ENCODE results near the gene NOTCH3. TPM values are rescaled to one million over a fixed set of nuclear protein-coding genes. Genes with fewer than 3 reads are reported as not detected.

The NOTCH3 gene
- total RNA-seq, 1 experiment from 2014 or later, result 3.7 TPM

DNA sequence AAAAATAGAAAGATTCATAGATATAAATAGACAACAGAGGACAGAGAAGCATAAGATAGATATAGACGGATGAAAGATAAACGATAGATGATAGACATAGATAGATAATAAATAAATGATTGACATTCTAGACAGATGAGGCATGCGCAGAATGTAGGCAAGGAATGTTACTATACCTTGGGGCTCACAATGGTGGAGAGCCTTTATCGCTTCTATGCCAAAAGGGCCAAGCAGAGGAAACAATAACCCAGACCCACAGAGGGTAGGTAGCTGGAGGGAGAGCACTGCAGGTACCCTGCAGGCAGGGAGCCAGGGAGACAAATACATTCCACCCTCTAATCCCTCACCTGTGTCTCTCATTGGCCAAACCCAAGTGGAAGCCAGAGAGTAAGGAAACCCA, 44.4 kb downstream of the NOTCH3 start:
- Mint-ChIP-seq H3K36me3 (ENCODE audit: insufficient read depth, unreplicated experiment) (no peaks in the 10 kb centered on the region), H3K27ac (ENCODE audit: low read depth, unreplicated experiment) (no peak overlapping the region), H3K4me1 (ENCODE audit: insufficient read depth, unreplicated experiment) (no peaks in the 10 kb centered on the region), H3K9me3 (ENCODE audit: unreplicated experiment) (peaks cover 16% of the 10 kb centered on the region), H3K4me3 (ENCODE audit: unreplicated experiment) (no peak overlapping the region), H3K27me3 (ENCODE audit: insufficient read depth, unreplicated experiment) (peaks cover 13% of the 10 kb centered on the region)
- TF ChIP-seq, protein P1, sequence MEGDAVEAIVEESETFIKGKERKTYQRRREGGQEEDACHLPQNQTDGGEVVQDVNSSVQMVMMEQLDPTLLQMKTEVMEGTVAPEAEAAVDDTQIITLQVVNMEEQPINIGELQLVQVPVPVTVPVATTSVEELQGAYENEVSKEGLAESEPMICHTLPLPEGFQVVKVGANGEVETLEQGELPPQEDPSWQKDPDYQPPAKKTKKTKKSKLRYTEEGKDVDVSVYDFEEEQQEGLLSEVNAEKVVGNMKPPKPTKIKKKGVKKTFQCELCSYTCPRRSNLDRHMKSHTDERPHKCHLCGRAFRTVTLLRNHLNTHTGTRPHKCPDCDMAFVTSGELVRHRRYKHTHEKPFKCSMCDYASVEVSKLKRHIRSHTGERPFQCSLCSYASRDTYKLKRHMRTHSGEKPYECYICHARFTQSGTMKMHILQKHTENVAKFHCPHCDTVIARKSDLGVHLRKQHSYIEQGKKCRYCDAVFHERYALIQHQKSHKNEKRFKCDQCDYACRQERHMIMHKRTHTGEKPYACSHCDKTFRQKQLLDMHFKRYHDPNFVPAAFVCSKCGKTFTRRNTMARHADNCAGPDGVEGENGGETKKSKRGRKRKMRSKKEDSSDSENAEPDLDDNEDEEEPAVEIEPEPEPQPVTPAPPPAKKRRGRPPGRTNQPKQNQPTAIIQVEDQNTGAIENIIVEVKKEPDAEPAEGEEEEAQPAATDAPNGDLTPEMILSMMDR (IDR thresholded peaks at IDR 0.05; ENCODE audit: unreplicated experiment), result no peak
- POLR2A ChIA-PET, result no interaction called here
- intact Hi-C loops (cut with micrococcal nuclease), result no loop called here
- CTCF ChIA-PET, result interaction anchor here (1.5 kb wide), 1 partner anchor 64 kb away, joined by 5 read pairs; no protein-coding TSS in a partner anchor
- no peak for DNase-seq (ENCODE audit: unreplicated experiment)
- no TSS peak for BruUV-seq (replicated peaks)

DNA sequence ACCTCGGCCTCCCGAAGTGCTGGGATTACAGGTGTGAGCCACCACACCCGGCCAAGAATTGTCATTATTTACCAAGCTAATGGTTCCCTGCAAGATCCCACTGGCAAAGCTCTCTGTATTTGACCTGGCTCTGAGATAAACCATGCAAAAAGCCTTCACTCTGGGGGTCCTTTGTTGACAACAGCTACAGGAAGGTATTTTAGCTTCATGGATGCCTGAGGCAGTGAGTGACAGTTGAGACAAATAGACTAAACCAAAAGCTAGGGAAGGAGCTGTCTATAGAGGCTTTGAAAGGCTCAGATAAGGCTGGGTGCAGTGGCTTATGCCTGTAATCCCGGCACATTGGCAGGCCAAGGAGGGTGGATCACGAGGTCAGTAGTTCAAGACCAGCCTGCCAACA, 45.5 kb downstream of the NOTCH3 start:
- no TSS peak for BruUV-seq (replicated peaks)
- H3K9me3 Mint-ChIP-seq (ENCODE audit: unreplicated experiment), result peaks cover 16% of the 10 kb centered on the region
- ChIA-PET POLR2A (interaction anchor here (0.6 kb wide), 1 partner anchor 472 kb away, joined by 3 read pairs; no protein-coding TSS in a partner anchor), CTCF (interaction anchor here (1.2 to 3.6 kb wide), 2 partner anchors 10 to 63 kb away, joined by 3 to 22 read pairs; no protein-coding TSS in a partner anchor)
- peaks cover 13% of the 10 kb centered on the region for H3K27me3 Mint-ChIP-seq (ENCODE audit: insufficient read depth, unreplicated experiment)
- DNase-seq (ENCODE audit: unreplicated experiment), result no peak
- H3K4me1 Mint-ChIP-seq (ENCODE audit: insufficient read depth, unreplicated experiment), result peaks cover 2% of the 10 kb centered on the region
- no peaks in the 10 kb centered on the region for H3K36me3 Mint-ChIP-seq (ENCODE audit: insufficient read depth, unreplicated experiment)
- no peak overlapping the region for H3K27ac Mint-ChIP-seq (ENCODE audit: low read depth, unreplicated experiment)
- intact Hi-C loops (cut with micrococcal nuclease), result no loop called here
- H3K4me3 Mint-ChIP-seq (ENCODE audit: unreplicated experiment), result no peak overlapping the region
- TF ChIP-seq, protein P1 (IDR thresholded peaks at IDR 0.05; ENCODE audit: unreplicated experiment), result no peak

GRCh38 chr19:15154002-15154612, 46.7 kb downstream of the NOTCH3 start:
- Mint-ChIP-seq H3K36me3 (ENCODE audit: insufficient read depth, unreplicated experiment) (no peaks in the 10 kb centered on the region), H3K27me3 (ENCODE audit: insufficient read depth, unreplicated experiment) (peaks cover 24% of the 10 kb centered on the region), H3K9me3 (ENCODE audit: unreplicated experiment) (peaks cover 16% of the 10 kb centered on the region), H3K4me3 (ENCODE audit: unreplicated experiment) (no peak overlapping the region), H3K27ac (ENCODE audit: low read depth, unreplicated experiment) (no peak overlapping the region), H3K4me1 (ENCODE audit: insufficient read depth, unreplicated experiment) (peaks cover 6% of the 10 kb centered on the region)
- no TSS peak for BruUV-seq (replicated peaks)
- TF ChIP-seq, protein P1 (IDR thresholded peaks at IDR 0.05; ENCODE audit: unreplicated experiment), result peak; percentile 45
- CTCF ChIA-PET, result interaction anchor here (0.5 to 3.6 kb wide), 10 partner anchors 9 to 471 kb away, joined by 3 to 22 read pairs (median 4); no protein-coding TSS in a partner anchor
- intact Hi-C loops (cut with micrococcal nuclease), result loop anchor here (5.0 kb wide), 1 partner anchor 403 kb away; no protein-coding TSS in a partner anchor
- POLR2A ChIA-PET, result no interaction called here
- DNase-seq (ENCODE audit: unreplicated experiment), result peak; percentile 58

DNA sequence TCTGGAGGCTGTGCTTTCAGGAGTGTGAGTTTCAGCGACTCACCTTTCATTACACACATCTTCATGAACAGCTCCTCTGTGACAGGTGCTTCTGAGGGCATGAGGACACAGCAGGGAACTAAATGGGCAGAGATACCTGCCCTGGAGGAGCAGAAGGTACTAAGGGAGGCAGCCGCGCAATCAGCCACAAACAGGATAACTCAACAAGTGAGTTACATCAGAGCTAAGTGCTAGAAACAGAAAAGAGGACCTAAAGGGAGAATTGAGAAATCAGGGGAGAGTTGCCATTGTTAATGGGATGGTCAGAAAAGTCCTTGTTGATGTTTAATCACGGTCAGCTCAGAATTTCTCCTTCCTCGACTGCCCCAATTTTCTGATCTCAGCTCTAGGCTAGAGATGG, 51.1 kb downstream of the NOTCH3 start:
- no peak for DNase-seq (ENCODE audit: unreplicated experiment)
- H3K27ac Mint-ChIP-seq (ENCODE audit: low read depth, unreplicated experiment), result no peak overlapping the region
- CTCF ChIA-PET, result interaction anchor here (0.6 to 3.5 kb wide), 20 partner anchors 9 to 902 kb away, joined by 3 to 38 read pairs (median 4); no protein-coding TSS in a partner anchor
- peaks cover 24% of the 10 kb centered on the region for H3K27me3 Mint-ChIP-seq (ENCODE audit: insufficient read depth, unreplicated experiment)
- intact Hi-C loops (cut with micrococcal nuclease), result loop anchor here (1.0 to 5.0 kb wide), 3 partner anchors 57 to 408 kb away; no protein-coding TSS in a partner anchor
- no TSS peak for BruUV-seq (replicated peaks)
- peaks cover 6% of the 10 kb centered on the region for H3K4me1 Mint-ChIP-seq (ENCODE audit: insufficient read depth, unreplicated experiment)
- POLR2A ChIA-PET, result interaction anchor here (0.6 to 1.1 kb wide), 3 partner anchors 58 to 124 kb away, joined by 3 to 6 read pairs (median 4); no protein-coding TSS in a partner anchor
- peaks cover 7% of the 10 kb centered on the region for H3K9me3 Mint-ChIP-seq (ENCODE audit: unreplicated experiment)
- TF ChIP-seq, protein P1 (IDR thresholded peaks at IDR 0.05; ENCODE audit: unreplicated experiment), result no peak
- H3K4me3 Mint-ChIP-seq (ENCODE audit: unreplicated experiment), result no peak overlapping the region
- H3K36me3 Mint-ChIP-seq (ENCODE audit: insufficient read depth, unreplicated experiment), result no peaks in the 10 kb centered on the region
